Skeletal muscle tissue (tissue), 4 donors: ENCODE data around the gene GRM2. TPM values are rescaled to one million over a fixed set of nuclear protein-coding genes. Genes with fewer than 3 reads are reported as not detected.

Experiments
- H3K27ac ChIP-seq: one replicate; pipeline ENCODE4 v1.7.0; 2013; ENCODE audit warnings: mild to moderate bottlenecking, low read depth, low read length, inconsistent platforms
- H3K27me3 ChIP-seq, 3 donors: one replicate each; pipeline ENCODE4 v1.7.0; 2013; ENCODE audit warnings: low read length in 3 of 3; ENCODE audit not compliant: control insufficient read depth in 3 of 3, insufficient read depth in 3 of 3
- H3K36me3 ChIP-seq, 3 donors: one replicate each; pipeline ENCODE4 v1.7.0; 2013; ENCODE audit warnings: low read length in 3 of 3; ENCODE audit not compliant: control insufficient read depth in 3 of 3, insufficient read depth in 3 of 3
- H3K4me1 ChIP-seq, 3 donors: one replicate each; pipeline ENCODE4 v1.7.0; 2013; ENCODE audit warnings: low read length in 3 of 3, mild to moderate bottlenecking in 3 of 3; ENCODE audit not compliant: control insufficient read depth in 3 of 3, insufficient read depth in 3 of 3
- H3K4me3 ChIP-seq, 3 donors: one replicate each; pipeline ENCODE4 v1.7.0; 2013; ENCODE audit warnings: low read length in 3 of 3
- H3K9ac ChIP-seq, 3 donors: one replicate each; pipeline ENCODE4 v1.7.0; 2013; ENCODE audit warnings: low read length in 3 of 3, mild to moderate bottlenecking in 3 of 3, moderate library complexity in 2 of 3, low read depth in 1 of 3
- H3K9me3 ChIP-seq, 3 donors: one replicate each; pipeline ENCODE4 v1.7.0; 2013; ENCODE audit warnings: low read length in 3 of 3; ENCODE audit not compliant: control insufficient read depth in 3 of 3
- total RNA-seq: library from RNA; depleted of rRNA; stranded (reverse); fragments of >200 nt; gene quantifications from one replicate; pipeline ENCODE4 v1.2.3, GENCODE V29; 2014
- donor health status: Osteomylitis.

Gene GRM2
- total RNA-seq, 1 donor from 2014 or later = not detected

- Histone ChIP-seq H3K4me1 (peaks cover 33 to 69% (median 35%) of the 10 kb centered on the region in 3 donors), H3K9ac (peak overlapping the region; percentile 83 to 96 (median 84)), H3K9me3 (no peaks in the 10 kb centered on the region), H3K36me3 (peaks cover 6 to 27% (median 25%) of the 10 kb centered on the region in 3 donors), H3K4me3 (peak overlapping the region; percentile 76 to 85 (median 82)), H3K27ac (peak overlapping the region; percentile 82), H3K27me3 (no peaks in the 10 kb centered on the region)
Observed at GRCh38 chr3:51671734-51672475, 35.0 kb upstream of the GRM2 start.

- Histone ChIP-seq H3K27me3 (no peaks in the 10 kb centered on the region), H3K36me3 (peaks cover 14 to 33% (median 32%) of the 10 kb centered on the region in 3 donors), H3K9me3 (no peaks in the 10 kb centered on the region), H3K4me3 (no peak overlapping the region), H3K9ac (no peak overlapping the region), H3K4me1 (peaks cover 33 to 71% (median 38%) of the 10 kb centered on the region in 3 donors), H3K27ac (no peak overlapping the region)
Observed at GRCh38 chr3:51673181-51673801, 33.6 kb upstream of the GRM2 start.

DNA sequence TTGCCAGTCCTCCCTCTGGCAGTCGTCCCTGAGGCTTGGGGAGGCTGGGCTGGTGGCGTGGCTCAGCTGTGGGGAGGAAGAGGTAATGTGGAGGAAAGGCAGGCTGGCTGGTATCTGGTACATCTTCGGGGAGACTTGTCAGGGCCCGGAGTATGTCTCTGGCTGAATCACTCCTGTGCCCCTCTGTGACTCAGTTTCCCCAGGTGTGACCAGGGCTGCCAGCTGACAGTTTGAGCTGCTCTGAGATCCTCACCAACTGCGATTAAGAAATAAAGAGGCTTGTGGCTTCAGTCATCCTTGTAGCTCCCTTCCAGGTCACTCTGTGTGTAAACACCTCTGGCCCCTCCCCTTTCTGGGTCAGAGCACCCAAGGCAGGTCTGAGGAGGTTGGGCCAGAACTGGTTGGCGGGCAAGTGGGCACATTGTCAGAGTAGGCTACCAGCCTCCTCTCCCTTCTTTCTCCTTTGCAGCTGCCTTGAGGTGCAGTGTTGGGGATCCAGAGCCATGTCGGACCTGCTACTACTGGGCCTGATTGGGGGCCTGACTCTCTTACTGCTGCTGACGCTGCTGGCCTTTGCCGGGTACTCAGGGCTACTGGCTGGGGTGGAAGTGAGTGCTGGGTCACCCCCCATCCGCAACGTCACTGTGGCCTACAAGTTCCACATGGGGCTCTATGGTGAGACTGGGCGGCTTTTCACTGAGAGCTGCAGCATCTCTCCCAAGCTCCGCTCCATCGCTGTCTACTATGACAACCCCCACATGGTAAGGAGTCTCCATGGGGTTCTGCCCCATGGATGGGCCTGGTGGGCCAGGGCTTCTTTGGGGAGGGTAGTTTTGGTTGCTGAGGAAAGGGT is 32.8 kb upstream of the GRM2 start:
- H3K27me3 ChIP-seq = no peaks in the 10 kb centered on the region
- H3K9me3 ChIP-seq = no peaks in the 10 kb centered on the region
- peaks cover 14 to 37% (median 32%) of the 10 kb centered on the region in 3 donors for H3K36me3 ChIP-seq
- peaks cover 33 to 69% (median 38%) of the 10 kb centered on the region in 3 donors for H3K4me1 ChIP-seq
- no peak overlapping the region for H3K4me3 ChIP-seq
- no peak overlapping the region for H3K27ac ChIP-seq
- no peak overlapping the region for H3K9ac ChIP-seq

DNA sequence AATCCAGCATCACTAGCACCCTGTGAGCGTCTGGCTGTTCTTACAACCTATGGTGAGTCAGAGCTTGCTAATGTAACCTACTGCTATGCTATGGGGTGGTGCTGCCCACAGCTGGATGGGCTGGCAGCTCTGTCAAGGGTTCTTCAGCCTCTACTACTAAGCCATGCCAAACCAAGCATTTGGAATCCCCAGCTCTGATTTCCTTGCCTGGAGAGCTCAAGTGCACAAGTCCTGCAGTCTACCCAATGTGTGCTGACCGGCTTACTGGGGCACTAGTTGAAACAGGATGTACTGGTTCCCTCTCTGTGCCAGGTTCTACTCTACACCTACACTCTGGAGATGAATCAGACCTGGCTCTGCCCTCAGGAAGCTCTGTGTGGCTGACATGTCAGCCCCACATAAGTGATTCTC is 31.7 kb upstream of the GRM2 start:
- Histone ChIP-seq H3K27me3 (no peaks in the 10 kb centered on the region), H3K27ac (no peak overlapping the region), H3K36me3 (peaks cover 14 to 41% (median 38%) of the 10 kb centered on the region in 3 donors), H3K9me3 (no peaks in the 10 kb centered on the region), H3K4me3 (no peak overlapping the region), H3K4me1 (peaks cover 26 to 64% (median 40%) of the 10 kb centered on the region in 3 donors), H3K9ac (peak overlapping the region in 2 of 3 donors; percentile 33 to 61)

DNA sequence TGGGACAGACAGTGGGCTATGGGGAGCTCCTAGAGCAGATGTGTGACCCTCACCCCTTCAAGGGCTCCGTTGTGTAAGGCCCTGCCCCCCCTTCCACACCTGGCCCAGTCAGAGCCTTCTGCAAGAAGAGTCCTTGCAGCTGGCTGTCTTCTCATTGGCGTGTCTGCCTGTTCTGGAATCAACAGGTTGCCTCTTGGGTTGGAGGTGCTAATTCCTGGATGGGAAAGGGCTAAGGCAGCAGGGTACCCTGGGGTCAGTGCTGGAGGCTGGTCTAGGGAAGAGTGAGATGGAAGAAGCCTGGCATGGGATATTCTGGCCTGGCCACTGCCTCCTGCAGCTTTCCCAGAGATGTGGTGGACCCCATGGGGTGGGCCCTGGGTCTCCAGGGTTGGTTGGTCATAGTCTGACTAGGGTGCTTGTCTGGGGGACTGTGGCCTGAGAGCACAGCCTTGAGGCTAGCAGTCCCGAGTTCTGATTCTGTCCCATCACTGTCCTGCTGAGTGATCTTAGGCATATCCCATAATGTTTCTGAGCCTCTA is 30.7 kb upstream of the GRM2 start:
- peaks cover 14 to 43% (median 38%) of the 10 kb centered on the region in 3 donors for H3K36me3 ChIP-seq
- H3K4me1 ChIP-seq = peaks cover 29 to 64% (median 43%) of the 10 kb centered on the region in 3 donors

DNA sequence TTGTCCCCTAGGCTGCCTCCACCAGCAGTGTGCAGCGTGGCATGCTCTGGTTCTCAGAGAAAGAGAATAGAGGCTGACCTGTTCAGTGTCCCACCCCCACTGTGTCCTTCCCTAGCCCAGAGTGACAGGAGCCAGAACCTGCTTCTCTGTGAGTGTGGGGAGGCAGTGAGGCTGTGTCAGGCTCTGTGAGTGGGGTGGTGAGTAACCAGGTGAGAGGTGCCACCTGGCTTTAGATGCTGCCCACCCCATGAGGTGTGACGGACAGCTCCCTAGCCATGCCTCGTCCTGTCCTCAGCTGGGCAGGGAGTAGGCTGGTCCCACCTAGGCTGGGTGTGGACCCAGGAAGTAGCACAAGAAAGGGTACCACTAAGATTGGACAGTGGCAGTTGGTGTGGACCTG is 29.5 kb upstream of the GRM2 start:
- H3K27me3 ChIP-seq = no peaks in the 10 kb centered on the region
- H3K27ac ChIP-seq = no peak overlapping the region
- peak overlapping the region in 1 of 3 donors; percentile 33 for H3K9ac ChIP-seq
- H3K36me3 ChIP-seq = peaks cover 14 to 44% (median 38%) of the 10 kb centered on the region in 3 donors
- H3K4me1 ChIP-seq = peaks cover 29 to 67% (median 48%) of the 10 kb centered on the region in 3 donors
- H3K9me3 ChIP-seq = no peaks in the 10 kb centered on the region
- no peak overlapping the region for H3K4me3 ChIP-seq

More for the DNA sequence above, 30.7 kb upstream of the GRM2 start:
- Histone ChIP-seq H3K4me3 (no peak overlapping the region), H3K27ac (no peak overlapping the region), H3K9ac (no peak overlapping the region), H3K9me3 (no peaks in the 10 kb centered on the region), H3K27me3 (no peaks in the 10 kb centered on the region)

GRCh38 chr3:51678186-51678585 is 28.7 kb upstream of the GRM2 start:
- peaks cover 26 to 62% (median 48%) of the 10 kb centered on the region in 3 donors for H3K4me1 ChIP-seq
- peaks cover 14 to 44% (median 38%) of the 10 kb centered on the region in 3 donors for H3K36me3 ChIP-seq
- no peaks in the 10 kb centered on the region for H3K27me3 ChIP-seq
- H3K4me3 ChIP-seq = no peak overlapping the region
- H3K27ac ChIP-seq = no peak overlapping the region
- no peaks in the 10 kb centered on the region for H3K9me3 ChIP-seq
- H3K9ac ChIP-seq = peak overlapping the region in 1 of 3 donors; percentile 16

GRCh38 chr3:51678641-51679040 is 28.2 kb upstream of the GRM2 start:
- H3K9me3 ChIP-seq = no peaks in the 10 kb centered on the region
- H3K27me3 ChIP-seq = no peaks in the 10 kb centered on the region
- H3K9ac ChIP-seq = peak overlapping the region in 1 of 3 donors; percentile 16
- peaks cover 14 to 44% (median 41%) of the 10 kb centered on the region in 3 donors for H3K36me3 ChIP-seq
- peaks cover 26 to 57% (median 50%) of the 10 kb centered on the region in 3 donors for H3K4me1 ChIP-seq
- no peak overlapping the region for H3K4me3 ChIP-seq
- H3K27ac ChIP-seq = no peak overlapping the region

GRCh38 chr3:51679318-51679717 is 27.6 kb upstream of the GRM2 start:
- H3K36me3 ChIP-seq = peaks cover 14 to 47% (median 46%) of the 10 kb centered on the region in 3 donors
- no peaks in the 10 kb centered on the region for H3K9me3 ChIP-seq
- H3K27me3 ChIP-seq = no peaks in the 10 kb centered on the region
- H3K27ac ChIP-seq = no peak overlapping the region
- H3K4me1 ChIP-seq = peaks cover 29 to 53% (median 52%) of the 10 kb centered on the region in 3 donors
- H3K9ac ChIP-seq = no peak overlapping the region
- no peak overlapping the region for H3K4me3 ChIP-seq
